HG03469 (cell line): Measurements from ENCODE around the gene LRRK1.

ENCODE experiments used
- ATAC-seq: cut with Tn5 transposase; IDR thresholded peaks from one replicate; pipeline ENCODE4 v1.9.1; 2021; ENCODE audit warnings: mild to moderate bottlenecking, moderate library complexity, moderate number of reproducible peaks; ENCODE audit not compliant: unreplicated experiment

LRRK1 gene

DNA sequence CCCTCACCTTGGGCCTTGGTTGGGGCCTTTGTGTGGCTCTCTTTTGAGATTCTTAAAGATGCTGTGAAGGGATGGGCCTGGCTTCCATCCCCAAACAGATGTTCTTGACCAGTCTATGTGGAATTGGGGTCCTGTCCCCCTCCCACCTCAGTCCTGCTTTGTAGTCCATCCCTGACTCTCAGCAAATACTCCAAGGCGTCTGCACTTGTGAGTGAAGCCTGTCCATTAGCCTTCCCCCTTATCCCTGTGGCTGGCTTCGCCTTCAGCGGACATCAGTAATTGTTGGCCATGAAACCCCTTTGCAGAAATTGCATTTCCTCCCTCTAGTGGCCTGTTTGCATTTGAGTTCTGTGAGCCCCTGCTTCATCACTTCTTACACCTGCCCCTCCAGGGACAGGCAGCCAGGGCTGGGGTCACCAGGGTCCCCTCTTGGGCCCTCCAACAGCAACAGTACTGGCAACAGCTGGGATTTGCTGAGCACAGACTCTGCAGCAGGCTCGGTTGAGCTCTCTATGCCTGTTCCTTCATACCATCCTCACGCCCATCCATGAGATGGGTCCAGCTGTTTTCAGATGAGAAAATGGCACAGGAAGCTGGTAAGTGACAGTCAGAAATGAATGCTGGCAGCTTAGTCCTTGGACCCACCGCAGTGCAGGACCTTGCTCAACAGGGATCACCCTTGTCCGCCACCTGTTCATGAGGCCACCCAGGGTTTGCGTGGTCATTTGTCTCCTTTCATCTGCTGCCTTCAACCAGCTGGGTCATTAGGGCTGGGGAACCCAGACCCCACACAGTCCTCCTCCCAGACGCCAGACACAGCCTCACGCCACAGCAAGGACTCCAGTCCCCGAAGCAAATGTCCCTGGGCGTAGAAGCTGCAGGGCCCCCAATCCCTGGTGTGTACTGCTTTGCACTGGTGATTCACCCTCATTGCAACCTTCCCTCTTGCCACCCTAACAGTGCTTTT lies 8.9 kb upstream of the LRRK1 start:
- no peak for ATAC-seq

DNA sequence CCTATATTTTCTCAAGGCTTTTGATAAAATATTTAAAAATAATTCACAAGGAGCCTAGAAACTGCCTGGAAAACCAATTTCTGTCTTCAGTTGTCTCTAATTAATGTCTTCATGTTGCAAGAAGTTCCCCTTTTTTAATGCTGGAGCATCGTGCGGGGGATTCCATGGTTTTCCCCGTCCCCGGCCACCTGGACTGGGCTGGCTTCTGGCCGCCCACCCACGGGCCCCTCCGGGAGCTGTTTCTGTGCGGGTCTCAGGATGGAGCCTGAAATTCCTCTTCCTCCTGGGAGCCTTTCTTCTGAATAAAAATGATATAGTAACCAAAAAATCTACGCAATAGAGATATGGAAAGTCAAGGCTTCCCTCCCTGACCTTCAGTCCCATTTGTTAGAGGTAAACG lies 8.1 kb upstream of the LRRK1 start:
- ATAC-seq = no peak

GRCh38 chr15:100913961-100914360 lies 5.2 kb upstream of the LRRK1 start:
- no peak for ATAC-seq

GRCh38 chr15:100914876-100915275 lies 4.3 kb upstream of the LRRK1 start:
- no peak for ATAC-seq

GRCh38 chr15:100918034-100918689 lies 995 bp upstream of the LRRK1 start:
- peak; percentile 49 for ATAC-seq

DNA sequence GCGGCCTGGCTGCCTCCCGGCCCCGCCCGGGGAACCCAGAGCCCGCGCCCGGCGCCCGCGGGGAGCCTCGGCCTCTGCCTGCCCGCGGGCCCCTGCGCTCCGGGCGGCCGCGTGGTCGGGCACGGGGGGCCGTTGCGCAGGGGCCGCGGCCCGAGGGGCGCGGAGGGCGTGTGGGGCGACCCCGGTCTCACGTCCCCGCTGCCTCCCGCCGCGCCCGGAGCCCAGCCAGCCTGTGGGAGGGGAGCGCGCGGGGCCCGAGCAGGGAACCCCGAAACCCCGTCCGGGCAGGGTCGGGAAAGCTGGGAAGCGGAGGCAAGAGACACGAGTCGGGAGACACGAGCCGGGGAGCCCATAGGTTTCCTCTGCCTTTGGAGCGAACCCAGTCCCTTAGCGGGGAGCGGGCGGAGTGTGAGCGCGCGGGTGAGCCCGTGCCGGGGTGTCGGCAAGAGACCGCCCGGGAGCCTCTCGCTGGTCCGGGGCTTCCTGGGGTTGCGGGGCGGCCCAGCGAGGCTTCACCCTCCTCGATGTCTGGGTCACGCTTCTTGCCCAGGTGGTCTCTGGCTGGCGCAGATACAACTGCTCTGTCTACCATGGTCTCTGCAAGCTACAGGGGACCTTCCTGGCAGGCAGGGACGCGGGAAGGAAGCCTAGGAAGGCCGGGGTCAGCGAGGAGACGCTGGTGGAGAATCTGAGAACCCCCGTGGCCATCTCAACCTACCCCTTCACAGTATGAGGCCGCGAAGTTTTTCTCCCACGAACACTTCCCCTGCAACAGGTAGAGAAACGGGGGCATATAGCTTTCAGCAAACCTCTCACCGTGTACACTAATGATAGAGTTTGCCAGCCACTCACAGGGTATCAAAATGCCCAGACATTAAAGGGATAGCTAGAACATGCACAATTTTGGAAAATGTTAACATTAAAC lies 586 bp downstream of the LRRK1 start:
- no peak for ATAC-seq

GRCh38 chr15:100920516-100921135 lies 1.5 kb downstream of the LRRK1 start:
- ATAC-seq = no peak

DNA sequence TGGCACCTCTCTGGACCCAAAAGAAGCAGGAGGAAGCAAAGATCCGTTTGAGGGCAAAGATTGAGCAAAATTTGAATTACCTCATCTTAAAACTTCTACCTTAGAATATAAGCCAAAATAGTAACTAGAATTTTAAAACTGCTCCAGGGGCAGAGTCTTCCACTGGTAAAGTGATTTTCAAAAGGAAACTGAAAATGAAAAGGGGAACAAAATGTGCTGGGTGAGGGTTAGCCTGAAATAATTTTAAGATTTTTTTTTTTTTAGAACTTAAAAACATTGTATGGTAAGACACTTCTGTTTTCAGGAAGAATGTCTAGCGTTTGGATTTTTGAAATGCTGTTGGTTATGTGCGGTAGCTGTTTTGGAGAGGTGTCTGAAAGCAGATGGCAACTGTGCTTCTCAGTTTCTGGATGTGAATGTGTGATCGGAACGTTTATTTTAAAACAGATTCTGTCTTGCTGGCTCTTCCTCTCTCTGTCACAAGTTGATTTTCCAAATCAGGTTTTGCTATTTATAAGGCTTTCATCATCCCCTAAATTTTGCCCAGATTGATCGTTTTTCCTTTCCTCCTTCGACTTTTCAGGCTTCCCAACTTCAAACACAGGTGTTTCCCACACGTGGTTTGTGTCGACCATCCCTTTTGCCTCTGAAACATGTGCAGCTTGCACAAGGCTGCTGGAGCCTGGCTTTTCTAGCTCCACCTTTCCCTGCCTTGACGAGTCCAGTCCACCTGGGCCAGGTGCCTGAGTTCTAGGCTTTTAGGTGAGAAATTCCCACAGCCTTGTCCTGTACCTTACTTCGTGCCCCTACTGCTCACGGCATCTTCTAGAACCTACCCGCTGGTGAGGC lies 3.3 kb downstream of the LRRK1 start:
- peak; percentile 17 for ATAC-seq

- ATAC-seq = no peak
Measured at GRCh38 chr15:100923076-100923475, 3.9 kb downstream of the LRRK1 start.

DNA sequence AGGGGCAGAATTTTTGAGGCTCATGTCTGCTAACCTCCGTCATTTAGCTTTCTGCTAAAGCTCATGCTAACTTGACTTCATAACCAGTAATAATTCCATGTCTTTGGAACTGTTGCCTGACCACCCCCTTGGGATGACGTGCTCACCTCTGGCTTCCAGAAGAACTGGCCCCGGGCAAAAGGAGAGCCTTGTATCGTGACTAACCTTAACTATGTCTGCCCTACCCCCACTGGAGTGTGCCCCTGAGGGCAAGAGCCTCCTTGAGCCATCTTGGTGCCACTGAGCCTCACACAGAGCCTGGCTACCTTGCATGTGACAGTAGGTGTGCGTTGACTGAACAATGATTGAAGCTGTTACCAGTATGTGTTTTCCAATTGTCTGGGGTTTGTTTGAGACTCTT lies 4.7 kb downstream of the LRRK1 start:
- no peak for ATAC-seq

- no peak for ATAC-seq
Measured at GRCh38 chr15:100924436-100924835, 5.3 kb downstream of the LRRK1 start.

DNA sequence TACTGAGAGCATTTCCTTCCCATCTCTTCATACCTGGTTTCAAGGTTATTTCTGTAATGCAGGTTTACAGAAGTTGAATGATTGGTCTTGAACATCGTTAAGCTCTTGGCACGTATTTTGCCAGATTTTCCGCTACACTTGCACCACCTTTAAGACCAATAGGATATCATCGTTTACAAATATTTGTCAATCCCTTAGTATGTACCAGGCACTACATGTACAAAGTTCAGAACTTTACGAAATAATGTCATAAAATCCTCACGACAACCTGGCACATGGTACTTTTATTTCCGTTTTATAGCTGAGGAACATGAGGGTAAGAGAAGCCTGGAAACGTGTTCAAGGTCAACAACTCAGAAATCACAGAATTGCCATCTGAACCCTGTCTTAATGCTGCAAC lies 6.3 kb downstream of the LRRK1 start:
- ATAC-seq = no peak

GRCh38 chr15:100926258-100926657 lies 7.1 kb downstream of the LRRK1 start:
- ATAC-seq = no peak

DNA sequence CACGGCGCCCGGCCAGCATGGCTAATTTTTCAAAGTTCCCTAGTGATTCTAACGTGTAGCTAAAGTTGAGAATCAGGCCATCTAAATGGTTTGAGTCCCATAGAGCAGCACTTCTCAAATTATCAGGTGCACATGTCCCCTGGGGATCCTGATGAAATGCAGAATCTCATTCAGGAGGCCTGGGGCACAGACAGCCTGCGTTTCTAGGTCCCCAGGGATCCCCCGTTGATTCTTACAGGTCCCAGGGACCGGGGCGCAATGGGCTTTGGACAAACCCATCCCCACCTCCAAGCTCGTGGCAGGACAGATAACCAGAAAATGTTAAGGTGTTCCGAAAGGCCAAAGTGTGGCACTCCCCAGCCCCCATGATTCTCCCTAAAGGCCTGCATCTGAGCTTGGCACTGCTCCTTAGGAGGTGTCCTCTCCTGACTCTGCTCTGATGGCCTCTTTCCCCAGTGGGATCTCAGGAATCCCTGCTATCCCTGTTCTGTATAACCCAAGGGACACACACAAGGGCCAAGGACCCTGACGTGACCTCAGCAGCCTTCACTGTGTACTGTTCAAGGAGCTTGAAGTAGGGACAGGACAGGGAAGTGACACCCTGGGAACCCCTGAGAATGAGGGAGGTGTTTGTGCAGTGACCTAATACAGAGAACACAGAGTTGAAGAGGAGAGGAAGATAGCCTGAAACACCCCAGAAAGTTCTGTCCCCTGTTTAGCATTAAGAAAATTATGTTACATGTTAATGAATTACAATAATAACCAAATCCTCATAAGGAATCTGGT lies 8.0 kb downstream of the LRRK1 start:
- ATAC-seq = no peak

GRCh38 chr15:100928632-100929280 lies 9.6 kb downstream of the LRRK1 start:
- no peak for ATAC-seq

DNA sequence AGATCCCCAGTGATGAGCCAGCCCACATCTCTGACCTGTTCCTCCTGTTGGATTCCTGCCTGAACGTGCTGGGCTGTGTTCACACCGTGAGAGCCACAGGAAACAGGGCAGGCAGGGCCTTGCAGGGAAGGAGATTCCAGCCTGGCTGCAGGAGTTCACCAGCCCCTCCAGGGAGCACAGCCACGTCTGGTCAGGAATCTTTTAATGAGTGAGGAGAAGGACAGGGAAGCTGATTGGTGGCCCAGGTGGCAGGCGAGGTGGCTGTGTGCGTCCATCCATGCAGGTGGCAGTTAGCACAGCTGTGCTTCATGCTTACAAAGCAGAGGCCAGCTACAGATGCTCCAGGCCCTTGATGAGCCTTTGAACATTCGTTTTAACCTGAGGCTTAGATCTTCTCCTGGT lies 10.5 kb downstream of the LRRK1 start:
- no peak for ATAC-seq

DNA sequence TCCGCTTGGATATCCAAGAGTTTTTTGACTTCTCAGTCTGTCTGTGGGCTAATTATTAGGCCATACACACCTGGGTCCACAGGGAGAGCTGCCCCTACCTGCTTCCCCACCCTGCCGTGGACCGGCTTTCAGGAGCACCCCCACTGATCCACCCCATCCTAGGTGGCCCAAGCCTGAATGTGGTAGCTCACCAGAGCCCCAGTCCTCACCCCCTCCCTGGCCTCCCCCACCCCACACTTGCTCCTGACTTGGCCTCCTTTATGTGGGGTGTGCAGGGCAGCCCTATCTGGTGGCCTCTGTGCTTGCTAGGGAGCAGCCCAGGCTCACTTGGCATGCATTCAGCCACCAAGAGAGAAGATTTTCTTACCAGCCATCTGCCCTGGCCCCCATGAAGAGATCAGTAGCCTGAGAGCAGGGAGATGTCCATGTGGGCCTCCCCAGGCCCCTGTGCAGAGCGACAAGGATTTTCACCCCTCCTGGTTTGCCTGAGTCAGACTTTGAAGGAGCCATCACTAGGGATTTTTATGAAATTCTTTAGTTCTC lies 11.2 kb downstream of the LRRK1 start:
- no peak for ATAC-seq
